ENCODE measurements around the gene MAP4K2. TPM values are rescaled to one million over a fixed set of nuclear protein-coding genes. Genes with fewer than 3 reads are reported as not detected.

MAP4K2 gene
- total RNA-seq, 4 donors from 2014 or later = 3.3 to 34.7 (median 20.3) TPM

- Histone ChIP-seq H3K27me3 (no peaks in the 10 kb centered on the region), H3K36me3 (peaks cover under 1 to 48% (median 4%) of the 10 kb centered on the region in 3 donors), H3K4me3 (no peak overlapping the region), H3K9me3 (no peaks in the 10 kb centered on the region), H3K27ac (peak overlapping the region; percentile 11 to 85 (median 60)), H3K4me1 (peaks cover 0 to 50% (median 42%) of the 10 kb centered on the region in 4 donors)
- DNase-seq = peak in 1 of 3 donors; percentile 48
- TF ChIP-seq CTCF (IDR thresholded peaks at IDR 0.05) = no peak
- no peak for TF ChIP-seq POLR2A (IDR thresholded peaks at IDR 0.05)
These were observed 40.7 kb downstream of the MAP4K2 start for GRCh38 chr11:64762277-64762673.

- peak in 1 of 3 donors; percentile 30 for DNase-seq
- no peak for TF ChIP-seq CTCF (IDR thresholded peaks at IDR 0.05)
- TF ChIP-seq POLR2A (IDR thresholded peaks at IDR 0.05) = no peak
These were observed 42.1 kb downstream of the MAP4K2 start for GRCh38 chr11:64760759-64761420.

DNA sequence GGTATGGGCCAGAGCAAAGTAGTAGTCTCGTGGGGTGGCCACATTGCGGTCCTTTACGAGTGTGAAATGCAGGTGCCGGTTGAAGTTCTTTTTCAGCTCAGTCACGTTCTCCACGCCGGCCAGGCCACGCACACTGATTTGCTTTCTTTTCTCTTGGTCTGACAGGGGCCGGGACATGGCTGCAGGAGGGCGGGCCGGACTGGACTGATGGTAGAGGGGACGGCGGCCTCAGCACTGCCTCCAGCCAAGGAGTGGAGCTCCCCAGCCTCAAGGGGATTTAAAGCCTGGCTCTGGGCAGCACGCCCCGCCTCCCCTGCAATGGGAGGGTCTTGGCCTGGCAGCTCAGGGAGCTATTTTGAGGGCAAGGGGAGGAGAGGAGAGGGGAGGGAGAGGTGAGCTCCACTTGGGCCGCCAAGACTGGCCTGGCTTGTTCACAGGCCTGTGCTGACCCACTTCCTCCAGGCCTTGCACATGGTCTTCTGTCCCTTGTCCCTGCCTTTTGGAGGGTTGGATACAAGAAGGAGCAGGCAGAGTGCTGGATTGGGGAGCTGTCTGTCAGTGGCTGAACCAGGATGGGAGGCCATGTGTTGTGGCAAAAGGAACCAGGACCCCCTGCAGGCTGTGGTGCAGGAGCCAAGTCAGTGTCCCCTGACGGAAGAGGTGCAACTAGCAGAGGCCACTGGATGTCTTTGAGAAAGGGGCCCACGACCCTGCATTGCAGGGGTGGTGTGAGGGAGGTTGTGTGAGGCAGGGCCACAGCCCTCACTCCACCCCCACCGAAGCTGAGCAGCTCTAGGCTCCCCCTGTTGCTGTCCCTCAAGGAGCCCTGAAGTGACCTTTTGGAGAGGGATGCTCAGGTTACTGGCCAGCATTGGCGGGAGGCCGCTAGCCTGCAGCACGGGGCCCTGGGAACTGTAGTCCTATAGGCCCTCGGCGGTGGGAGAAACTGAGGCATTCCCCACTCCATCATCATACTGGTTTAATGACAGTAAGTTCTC is 43.0 kb downstream of the MAP4K2 start, which contains the start of gene PYGM:
Gene PYGM (minus strand): TSS at position 253 of the 998 bp plus-strand sequence. CDS start 76 bp downstream, at position 177.
- TF ChIP-seq CTCF (IDR thresholded peaks at IDR 0.05) = no peak
- no peak for TF ChIP-seq POLR2A (IDR thresholded peaks at IDR 0.05)
- Histone ChIP-seq H3K4me3 (peak within 1 kb of the TSS in 1 of 4 donors; percentile 21), H3K4me1 (peaks cover 0 to 45% (median 37%) of the 10 kb centered on the region in 4 donors), H3K27me3 (no peaks in the 10 kb centered on the region), H3K36me3 (peaks cover 0 to 26% (median 0%) of the 10 kb centered on the region in 3 donors), H3K27ac (peak within 1 kb of the TSS in 3 of 4 donors; percentile 39 to 85 (median 62)), H3K9me3 (no peaks in the 10 kb centered on the region)
- peak in 2 of 3 donors; percentile 47 to 49 for DNase-seq

More at GRCh38 chr11:64760759-64761420, 42.1 kb downstream of the MAP4K2 start:
- H3K4me1 ChIP-seq = peaks cover 0 to 50% (median 41%) of the 10 kb centered on the region in 4 donors
- no peaks in the 10 kb centered on the region for H3K27me3 ChIP-seq
- H3K36me3 ChIP-seq = peaks cover 0 to 34% (median 0%) of the 10 kb centered on the region in 3 donors
- H3K4me3 ChIP-seq = no peak overlapping the region
- no peaks in the 10 kb centered on the region for H3K9me3 ChIP-seq
- peak overlapping the region in 3 of 4 donors; percentile 11 to 85 (median 37) for H3K27ac ChIP-seq

GRCh38 chr11:64759131-64759721 is 43.8 kb downstream of the MAP4K2 start:
- peaks cover 0 to 18% (median 0%) of the 10 kb centered on the region in 3 donors for H3K36me3 ChIP-seq
- peak overlapping the region in 1 of 4 donors; percentile 21 for H3K4me3 ChIP-seq
- DNase-seq = peak in 2 of 3 donors; percentile 44 to 47
- H3K4me1 ChIP-seq = peaks cover 0 to 39% (median 31%) of the 10 kb centered on the region in 4 donors
- H3K9me3 ChIP-seq = no peaks in the 10 kb centered on the region
- peak overlapping the region in 3 of 4 donors; percentile 39 to 85 (median 62) for H3K27ac ChIP-seq
- TF ChIP-seq CTCF (IDR thresholded peaks at IDR 0.05) = no peak
- TF ChIP-seq POLR2A (IDR thresholded peaks at IDR 0.05) = no peak
- no peaks in the 10 kb centered on the region for H3K27me3 ChIP-seq
